NCI-H510A treated with DMSO at 0.1 percent for 48 hours (cell line): Measurements from ENCODE around the gene IDH1.
"Not testable (repeated sequence)": the region's sequence is repeated elsewhere in the genome, so short reads cannot be mapped to it uniquely, and the experiment has no call there.

Experiments
- DNase-seq: peaks from one replicate; lab custom pipeline; 2025; lab: John Stamatoyannopoulos, UW

Gene IDH1

GRCh38 chr2:208256849-208257813, 2.3 kb upstream of the IDH1 start:
- DNase-seq, result not testable (repeated sequence)

- DNase-seq, result no peak
These were observed 1.4 kb upstream of the IDH1 start for GRCh38 chr2:208256192-208256782.

GRCh38 chr2:208255557-208256106, 761 bp upstream of the IDH1 start:
- DNase-seq, result no peak

- DNase-seq, result peak; percentile 83
These were observed 577 bp downstream of the IDH1 start for GRCh38 chr2:208254118-208254870.

- no peak for DNase-seq
These were observed 1.2 kb downstream of the IDH1 start for GRCh38 chr2:208253600-208254117.

GRCh38 chr2:208252716-208253492, 2.0 kb downstream of the IDH1 start:
- DNase-seq, result no peak

- no peak for DNase-seq
These were observed 3.8 kb downstream of the IDH1 start for GRCh38 chr2:208251098-208251497.

GRCh38 chr2:208250388-208250787, 4.5 kb downstream of the IDH1 start:
- no peak for DNase-seq

GRCh38 chr2:208249296-208249695, 5.6 kb downstream of the IDH1 start:
- DNase-seq, result no peak

- DNase-seq, result no peak
These were observed 6.3 kb downstream of the IDH1 start for GRCh38 chr2:208248601-208249000.

GRCh38 chr2:208245746-208246145, 9.1 kb downstream of the IDH1 start:
- DNase-seq, result no peak

GRCh38 chr2:208244422-208244821, 10.4 kb downstream of the IDH1 start:
- no peak for DNase-seq

GRCh38 chr2:208240619-208241209, 14.2 kb downstream of the IDH1 start:
- DNase-seq, result no peak

GRCh38 chr2:208239770-208240493, 14.9 kb downstream of the IDH1 start:
- no peak for DNase-seq

- DNase-seq, result no peak
These were observed 19.0 kb downstream of the IDH1 start for GRCh38 chr2:208235860-208236259.

- no peak for DNase-seq
These were observed 20.1 kb downstream of the IDH1 start for GRCh38 chr2:208234786-208235185.

GRCh38 chr2:208228476-208228875, 26.4 kb downstream of the IDH1 start:
- no peak for DNase-seq

- DNase-seq, result no peak
These were observed 27.2 kb downstream of the IDH1 start for GRCh38 chr2:208227581-208228232.

GRCh38 chr2:208224802-208225201, 30.1 kb downstream of the IDH1 start:
- no peak for DNase-seq

GRCh38 chr2:208222351-208222750, 32.5 kb downstream of the IDH1 start:
- no peak for DNase-seq
